ENCODE data around the gene SLC10A2.

SLC10A2 gene

GRCh38 chr13:103062079-103062478, 4.1 kb downstream of the SLC10A2 start:
- CTCF ChIA-PET = no interaction called here

GRCh38 chr13:103056008-103056407, 10.2 kb downstream of the SLC10A2 start:
- POLR2A ChIA-PET = no interaction called here
- TF ChIP-seq CTCF (IDR thresholded peaks at IDR 0.05; ENCODE audit: insufficient read depth, low read length, missing control alignments) = no peak
- DNase-seq (ENCODE audit: low read depth, low spot score) = no peak
- CTCF ChIA-PET = no interaction called here
- no peak overlapping the region for H3K4me3 ChIP-seq (ENCODE audit: low read depth, low read length)

More at GRCh38 chr13:103062079-103062478, 4.1 kb downstream of the SLC10A2 start:
- DNase-seq (ENCODE audit: low read depth, low spot score) = no peak
- POLR2A ChIA-PET = no interaction called here
- no peak for TF ChIP-seq CTCF (IDR thresholded peaks at IDR 0.05; ENCODE audit: insufficient read depth, low read length, missing control alignments)
- no peak overlapping the region for H3K4me3 ChIP-seq (ENCODE audit: low read depth, low read length)

DNA sequence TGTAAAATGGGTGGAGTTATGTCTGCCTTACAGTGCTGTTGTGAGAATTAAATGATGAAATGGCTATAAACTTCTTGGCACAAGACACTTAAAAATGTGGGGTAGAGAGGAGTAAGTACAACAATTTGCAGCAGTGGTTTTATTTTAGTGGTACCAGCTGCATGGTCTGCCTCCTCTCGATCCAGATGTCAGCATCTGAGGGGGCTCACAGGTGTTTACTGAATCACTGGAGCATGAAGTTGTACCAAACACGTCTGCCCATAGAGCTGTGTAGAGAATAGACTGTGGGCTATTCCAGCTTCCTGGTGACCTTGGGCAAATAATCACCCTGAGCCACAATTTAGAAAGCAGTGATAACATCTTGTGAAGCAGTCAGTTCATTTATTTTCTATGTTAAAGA, 11.1 kb downstream of the SLC10A2 start:
- no peak for DNase-seq (ENCODE audit: low read depth, low spot score)
- POLR2A ChIA-PET = no interaction called here
- H3K4me3 ChIP-seq (ENCODE audit: low read depth, low read length) = no peak overlapping the region
- TF ChIP-seq CTCF (IDR thresholded peaks at IDR 0.05; ENCODE audit: insufficient read depth, low read length, missing control alignments) = no peak
- CTCF ChIA-PET = no interaction called here

DNA sequence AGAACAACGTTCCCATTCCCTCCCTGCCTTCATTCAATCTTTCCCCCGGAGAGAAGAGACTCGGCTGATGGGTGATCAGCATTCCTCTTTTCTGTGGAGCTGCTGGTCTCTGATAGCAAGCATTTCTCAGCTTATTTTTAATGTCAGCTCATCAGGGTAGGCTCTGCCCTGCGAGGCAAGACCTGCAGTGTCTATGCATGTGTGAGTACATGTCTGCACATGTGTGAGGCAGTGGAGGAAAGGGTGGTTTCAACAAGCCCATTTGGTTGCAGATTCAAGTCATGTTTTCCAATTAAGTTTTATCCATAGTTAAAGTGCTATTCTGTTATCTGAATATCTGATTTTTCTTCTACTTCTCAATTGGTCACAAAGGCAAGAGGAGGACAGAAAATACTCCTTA, 19.5 kb downstream of the SLC10A2 start:
- POLR2A ChIA-PET = no interaction called here
- no peak overlapping the region for H3K4me3 ChIP-seq (ENCODE audit: low read depth, low read length)
- TF ChIP-seq CTCF (IDR thresholded peaks at IDR 0.05; ENCODE audit: insufficient read depth, low read length, missing control alignments) = no peak
- CTCF ChIA-PET = no interaction called here
- DNase-seq (ENCODE audit: low read depth, low spot score) = no peak

DNA sequence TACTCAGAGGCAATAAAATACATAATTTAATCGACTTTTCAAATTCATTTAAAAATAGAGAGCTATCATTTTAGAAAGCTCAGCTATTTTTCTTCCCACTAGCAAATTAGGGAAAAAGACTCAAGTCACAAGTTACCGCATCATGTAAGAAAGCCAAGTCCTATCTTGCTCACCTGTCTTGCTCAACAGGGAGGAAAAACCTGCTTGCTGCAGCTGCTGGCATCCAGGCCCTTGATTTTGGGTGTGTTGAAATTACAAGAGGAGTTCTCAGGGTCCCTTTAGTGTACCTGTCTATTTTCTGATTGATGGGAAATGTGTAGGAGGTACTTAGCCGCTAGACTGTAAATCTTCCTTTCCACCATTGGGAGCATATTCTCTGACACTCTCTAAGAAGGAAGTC, 22.2 kb downstream of the SLC10A2 start:
- CTCF ChIA-PET = no interaction called here
- H3K4me3 ChIP-seq (ENCODE audit: low read depth, low read length) = no peak overlapping the region
- TF ChIP-seq CTCF (IDR thresholded peaks at IDR 0.05; ENCODE audit: insufficient read depth, low read length, missing control alignments) = no peak
- DNase-seq (ENCODE audit: low read depth, low spot score) = no peak
- POLR2A ChIA-PET = no interaction called here

DNA sequence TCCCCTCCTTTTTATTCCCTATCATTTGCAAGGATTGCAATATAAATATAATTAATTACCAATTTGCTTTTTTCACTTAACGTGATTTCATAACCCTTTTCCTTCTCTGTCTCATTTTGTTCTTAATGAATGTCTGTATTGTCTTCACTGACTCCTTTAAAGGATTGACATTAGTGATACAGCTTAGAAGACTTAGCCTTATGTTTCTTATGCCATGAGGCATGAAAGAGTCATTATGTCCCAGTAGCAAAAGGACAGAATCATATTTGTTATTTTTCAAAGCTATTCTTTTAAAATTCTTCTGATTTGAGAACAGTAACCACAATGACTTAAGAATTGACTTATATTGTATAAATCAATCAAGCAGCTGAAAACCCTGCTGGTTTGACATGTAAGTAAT, 26.2 kb downstream of the SLC10A2 start:
- TF ChIP-seq CTCF (IDR thresholded peaks at IDR 0.05; ENCODE audit: insufficient read depth, low read length, missing control alignments) = no peak
- no peak for DNase-seq (ENCODE audit: low read depth, low spot score)
- POLR2A ChIA-PET = no interaction called here
- CTCF ChIA-PET = no interaction called here
- H3K4me3 ChIP-seq (ENCODE audit: low read depth, low read length) = no peak overlapping the region
